Measurements from ENCODE around the gene C14orf93. TPM values are rescaled to one million over a fixed set of nuclear protein-coding genes. Genes with fewer than 3 reads are reported as not detected.

Gene C14orf93
- 10 to 100 TPM; 10.9 to 12.6 TPM for total RNA-seq

- ATAC-seq (peak; percentile 20 to 41), DNase-seq (ENCODE audit: low spot score in 2 of 2) (peak; percentile 78 to 82)
- Mint-ChIP-seq H3K27ac (peak within 1 kb of the TSS; percentile 92 to 94), H3K36me3 (peaks cover 0 to 14% of the 10 kb centered on the region in 2 donors), H3K9me3 (no peaks in the 10 kb centered on the region)
Observed at GRCh38 chr14:23009939-23010726, at the start of gene C14orf93. Gene C14orf93 (minus strand): TSS chr14:23010143. CDS start chr14:22999023, 11,120 bp downstream.

GRCh38 chr14:23058654-23059504 lies 48.9 kb upstream of the C14orf93 start:
- Mint-ChIP-seq H3K9me3 (no peaks in the 10 kb centered on the region), H3K27ac (peak overlapping the region in 1 of 2 donors; percentile 75), H3K36me3 (peaks cover 4 to 11% of the 10 kb centered on the region in 2 donors)
- no peak for DNase-seq (ENCODE audit: low spot score in 2 of 2)
- ATAC-seq: no peak

GRCh38 chr14:23057757-23058653 lies 48.1 kb upstream of the C14orf93 start:
- Mint-ChIP-seq H3K27ac (peak overlapping the region in 1 of 2 donors; percentile 81), H3K36me3 (peaks cover 0 to 6% of the 10 kb centered on the region in 2 donors), H3K9me3 (no peaks in the 10 kb centered on the region)
- DNase-seq (ENCODE audit: low spot score in 2 of 2) (peak; percentile 87 to 90), ATAC-seq (peak; percentile 73 to 75)

DNA sequence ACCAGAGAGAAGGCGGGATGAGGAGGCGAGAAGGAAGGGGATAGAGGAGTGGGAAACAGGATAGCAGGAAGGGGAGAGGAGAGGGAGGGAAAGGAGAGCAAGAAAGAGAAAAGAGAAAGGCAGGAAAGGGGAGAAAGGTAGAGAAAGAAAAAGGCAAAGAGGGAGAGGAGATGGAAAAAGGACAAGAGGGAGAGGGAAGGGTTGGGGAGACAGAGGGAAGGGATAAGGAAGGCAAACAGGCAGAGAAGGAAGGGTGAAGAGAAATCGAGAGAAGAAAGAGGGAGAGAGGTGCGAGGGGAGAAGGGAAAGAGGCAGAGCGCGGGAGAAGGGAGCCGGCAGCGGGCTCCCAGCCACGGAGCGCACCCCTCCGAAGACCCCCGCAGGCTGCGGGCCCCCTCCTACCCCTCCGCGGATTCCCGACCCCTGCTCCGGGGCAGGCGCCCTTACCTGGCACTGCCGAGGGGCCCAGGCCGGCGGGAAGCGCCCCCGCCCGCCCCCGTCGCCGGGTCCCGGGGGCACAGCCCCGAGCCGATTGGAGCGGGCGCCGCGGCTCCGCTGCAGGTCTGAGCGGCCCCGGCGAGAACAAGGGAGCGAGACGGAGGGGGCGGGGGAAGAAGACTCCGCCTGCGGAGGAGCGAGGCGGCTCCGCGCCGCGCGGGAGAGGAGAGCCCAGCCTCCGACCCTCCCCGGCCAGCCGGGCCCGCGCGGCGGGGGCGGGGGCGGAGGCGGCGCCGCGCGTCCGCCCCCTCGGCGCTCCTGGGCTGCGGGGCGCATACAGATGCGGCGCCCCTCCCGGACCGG lies 47.2 kb upstream of the C14orf93 start, which contains the start of gene CDH24:
TSS of gene CDH24 (minus strand) at position 565 of the 801 bp plus-strand sequence. CDS start 1,787 bp downstream, outside the sequence.
- Mint-ChIP-seq H3K36me3 (peaks cover 0 to under 1% of the 10 kb centered on the region in 2 donors), H3K27ac (peak within 1 kb of the TSS in 1 of 2 donors; percentile 81), H3K9me3 (no peaks in the 10 kb centered on the region)
- ATAC-seq (peak; percentile 62 to 80), DNase-seq (ENCODE audit: low spot score in 2 of 2) (peak; percentile 67 to 74)

DNA sequence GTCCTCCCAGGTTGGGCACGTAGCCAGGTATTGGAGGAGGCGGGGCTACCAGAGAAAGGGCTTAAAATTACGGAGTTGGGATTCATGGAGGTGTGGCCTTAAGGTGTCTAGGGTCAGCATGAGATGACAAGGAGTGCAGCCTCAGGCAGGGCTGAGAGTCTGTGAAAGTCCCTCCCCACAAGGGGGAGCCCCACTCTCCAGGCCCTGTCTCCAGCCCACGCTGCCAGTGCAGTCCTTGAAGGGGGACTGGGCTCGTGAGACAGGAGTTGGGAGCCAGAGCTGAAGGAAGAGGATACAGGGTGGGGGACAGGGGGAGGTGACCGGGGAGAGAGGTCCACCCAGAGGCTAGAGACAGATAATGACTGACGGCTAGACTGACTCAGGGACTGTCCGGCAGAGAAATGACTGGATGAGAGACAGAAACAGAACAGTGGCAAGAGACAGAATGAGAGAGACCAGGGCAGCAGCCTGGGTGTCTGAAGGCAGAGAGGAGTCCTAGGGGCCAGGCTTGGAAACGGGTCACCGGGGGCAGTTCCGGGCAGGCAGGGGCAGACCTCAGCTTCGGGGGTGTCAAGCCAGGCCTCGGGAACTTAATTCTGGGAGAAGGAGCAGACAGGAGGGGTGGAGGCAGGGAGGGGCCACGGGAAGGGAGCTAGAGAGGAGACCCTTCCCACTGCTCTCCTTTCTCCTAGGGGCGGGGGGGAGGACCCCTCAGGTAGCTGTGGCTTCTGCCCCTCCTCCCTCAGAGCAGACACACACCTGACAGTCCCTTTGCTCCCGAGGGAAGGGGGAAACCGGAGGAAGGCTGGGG lies 46.4 kb upstream of the C14orf93 start:
- ATAC-seq: peak; percentile 65 to 75
- Mint-ChIP-seq H3K36me3 (no peaks in the 10 kb centered on the region), H3K9me3 (no peaks in the 10 kb centered on the region), H3K27ac (peak overlapping the region in 1 of 2 donors; percentile 10)
- peak; percentile 66 to 74 for DNase-seq (ENCODE audit: low spot score in 2 of 2)

- ATAC-seq: no peak
- no peak overlapping the region for H3K27ac Mint-ChIP-seq
Observed at GRCh38 chr14:23055621-23056144, 45.7 kb upstream of the C14orf93 start.

DNA sequence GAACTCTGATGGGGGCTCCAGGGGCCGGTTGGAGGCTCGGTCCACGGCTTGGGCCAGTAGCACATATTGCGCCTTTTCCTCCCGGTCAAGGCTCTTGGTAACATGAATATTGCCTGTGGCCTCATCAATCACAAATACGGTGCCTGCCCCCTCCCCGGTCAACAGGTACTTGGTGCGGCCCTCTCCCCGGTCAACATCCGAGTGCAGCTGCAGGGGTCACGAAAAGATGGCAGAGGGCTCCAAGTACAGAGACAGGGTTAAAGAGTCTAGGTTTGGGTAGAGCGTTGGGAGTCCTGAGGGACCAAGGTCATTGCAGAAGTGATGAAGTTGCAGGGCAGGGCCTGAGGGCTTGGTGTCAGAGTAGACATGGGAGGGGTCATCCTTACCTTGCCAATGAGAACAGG lies 45.2 kb upstream of the C14orf93 start:
- no peak for ATAC-seq
- no peak for DNase-seq (ENCODE audit: low spot score in 2 of 2)
- Mint-ChIP-seq H3K9me3 (no peaks in the 10 kb centered on the region), H3K27ac (no peak overlapping the region), H3K36me3 (no peaks in the 10 kb centered on the region)

More at GRCh38 chr14:23055621-23056144, 45.7 kb upstream of the C14orf93 start:
- no peaks in the 10 kb centered on the region for H3K9me3 Mint-ChIP-seq
- no peak for DNase-seq (ENCODE audit: low spot score in 2 of 2)
- H3K36me3 Mint-ChIP-seq: no peaks in the 10 kb centered on the region

DNA sequence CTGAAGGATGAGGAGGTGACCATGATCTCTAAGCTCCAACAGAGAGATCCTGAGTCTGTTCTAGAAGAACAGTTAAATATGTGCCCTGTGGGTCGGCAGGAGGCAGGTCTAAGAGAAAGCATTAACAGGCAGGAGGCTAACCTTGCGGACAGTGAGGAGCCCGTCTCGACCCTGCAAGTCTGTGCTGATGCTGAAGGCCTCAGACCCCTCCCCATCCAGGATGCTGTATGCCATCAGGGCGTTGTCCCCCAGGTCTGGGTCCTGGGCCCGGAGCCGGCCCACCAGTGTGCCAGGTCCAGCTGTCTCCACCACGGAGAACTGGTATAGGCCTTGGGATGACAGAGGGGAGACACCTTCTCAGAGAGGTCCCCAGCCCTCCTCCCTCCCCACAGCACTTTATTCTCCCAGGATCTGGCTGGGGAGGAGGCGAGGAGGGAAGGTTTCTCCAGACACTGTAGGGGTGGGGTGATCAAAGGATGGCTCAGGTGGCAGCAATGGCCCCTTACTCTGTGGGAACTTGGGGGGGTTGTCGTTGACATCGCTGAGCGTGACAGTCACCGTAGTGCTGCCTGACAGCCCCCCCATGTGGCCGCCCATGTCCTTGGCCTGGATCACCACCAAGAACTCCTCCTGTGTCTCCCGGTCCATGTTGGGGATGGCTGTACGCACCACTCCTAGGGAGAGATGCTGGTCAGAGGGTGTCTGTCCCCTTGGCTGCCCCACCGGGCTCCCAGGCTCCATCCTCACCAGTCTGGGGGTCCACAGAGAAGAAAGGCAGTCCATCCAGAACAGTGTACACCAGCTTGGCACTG lies 44.3 kb upstream of the C14orf93 start:
- Mint-ChIP-seq H3K27ac (no peak overlapping the region), H3K9me3 (no peaks in the 10 kb centered on the region), H3K36me3 (no peaks in the 10 kb centered on the region)
- peak in 1 of 2 donors; percentile 54 for DNase-seq (ENCODE audit: low spot score in 2 of 2)
- ATAC-seq: no peak

DNA sequence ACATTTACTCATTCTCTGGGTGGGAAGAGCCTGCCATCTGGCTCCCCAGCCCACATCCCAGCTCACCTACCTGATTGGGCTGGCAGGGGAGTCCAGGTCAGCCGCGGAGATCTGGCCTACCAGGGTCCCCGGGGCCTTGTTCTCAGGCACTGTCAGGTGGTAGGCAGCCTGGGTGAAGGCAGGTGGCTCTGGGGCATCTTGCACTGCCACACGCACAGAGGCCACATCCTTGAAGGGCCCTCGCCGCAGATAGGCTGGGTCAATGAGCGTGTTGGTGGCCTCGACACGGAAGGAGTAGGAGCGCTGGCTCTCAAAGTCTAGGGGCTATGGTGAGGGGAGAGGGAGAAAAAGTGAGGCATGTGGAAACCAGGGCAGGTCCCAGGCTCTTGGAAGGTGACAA lies 43.5 kb upstream of the C14orf93 start:
- Mint-ChIP-seq H3K9me3 (no peaks in the 10 kb centered on the region), H3K27ac (no peak overlapping the region), H3K36me3 (no peaks in the 10 kb centered on the region)
- ATAC-seq: no peak
- no peak for DNase-seq (ENCODE audit: low spot score in 2 of 2)

DNA sequence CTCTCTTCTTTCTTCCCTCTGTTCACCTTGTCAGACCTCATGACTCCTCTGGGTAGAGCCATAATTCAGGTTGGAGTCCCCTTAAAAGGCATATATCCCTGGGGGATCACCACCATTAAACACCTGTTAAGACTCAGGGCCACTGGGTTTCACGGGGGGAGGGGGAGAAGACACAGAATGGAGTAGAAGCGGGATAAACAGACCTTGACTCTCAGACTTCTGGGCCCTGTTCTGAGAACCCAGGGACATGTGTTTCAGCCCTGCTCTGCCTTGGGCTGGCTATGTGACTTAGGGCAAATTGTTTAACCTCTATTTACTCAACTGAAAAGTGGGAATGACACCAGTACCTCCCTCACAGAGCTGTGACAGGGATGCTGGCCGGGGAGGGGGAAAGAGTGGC lies 42.7 kb upstream of the C14orf93 start:
- H3K9me3 Mint-ChIP-seq: no peaks in the 10 kb centered on the region
- no peaks in the 10 kb centered on the region for H3K36me3 Mint-ChIP-seq
- DNase-seq (ENCODE audit: low spot score in 2 of 2) (no peak), ATAC-seq (no peak)
- H3K27ac Mint-ChIP-seq: no peak overlapping the region

- Mint-ChIP-seq H3K9me3 (no peaks in the 10 kb centered on the region), H3K36me3 (no peaks in the 10 kb centered on the region), H3K27ac (no peak overlapping the region)
- no peak for DNase-seq (ENCODE audit: low spot score in 2 of 2)
- no peak for ATAC-seq
Observed at GRCh38 chr14:23052182-23052623, 42.3 kb upstream of the C14orf93 start.

- DNase-seq (ENCODE audit: low spot score in 2 of 2): no peak
Observed at GRCh38 chr14:23051141-23052057, 41.5 kb upstream of the C14orf93 start.

GRCh38 chr14:23049011-23049410 lies 39.1 kb upstream of the C14orf93 start:
- H3K27ac Mint-ChIP-seq: no peak overlapping the region

More at GRCh38 chr14:23051141-23052057, 41.5 kb upstream of the C14orf93 start:
- Mint-ChIP-seq H3K9me3 (no peaks in the 10 kb centered on the region), H3K36me3 (no peaks in the 10 kb centered on the region), H3K27ac (no peak overlapping the region)
- ATAC-seq: no peak

More at GRCh38 chr14:23049011-23049410, 39.1 kb upstream of the C14orf93 start:
- ATAC-seq (no peak), DNase-seq (ENCODE audit: low spot score in 2 of 2) (no peak)
- no peaks in the 10 kb centered on the region for H3K9me3 Mint-ChIP-seq
- H3K36me3 Mint-ChIP-seq: no peaks in the 10 kb centered on the region
